Measurements from ENCODE around the gene CA12. TPM values are rescaled to one million over a fixed set of nuclear protein-coding genes. Genes with fewer than 3 reads are reported as not detected.
"Not testable (repeated sequence)": the region's sequence is repeated elsewhere in the genome, so short reads cannot be mapped to it uniquely, and the experiment has no call there.

CA12 gene
- total and polyA plus RNA-seq, 12 donors = under 0.01 to 1.4 (median 0.31) TPM; not detected in 2

- intact Hi-C loops (cut with DNase I) = no loop called here
- WGBS, 4 donors = 48 to 67% (median 63%) methylated on average over 7 of the region's 7 CpGs
- no peaks in the 10 kb centered on the region for H3K36me3 ChIP-seq (replicated peaks in 1 of 2)
Observed at GRCh38 chr15:63324770-63325169, 56.9 kb downstream of the CA12 start.

GRCh38 chr15:63323798-63324563, 57.7 kb downstream of the CA12 start:
- Histone ChIP-seq H3K27ac (no peak overlapping the region), H3K27me3 (no peaks in the 10 kb centered on the region), H3K4me1 (replicated peaks in 1 of 2) (peaks cover 0 to 5% of the 10 kb centered on the region in 2 donors), H3K9me3 (replicated peaks in 1 of 3) (no peaks in the 10 kb centered on the region), H3K36me3 (replicated peaks in 1 of 2) (no peaks in the 10 kb centered on the region), H3K4me3 (no peak overlapping the region)
- TF ChIP-seq CTCF (IDR thresholded peaks at IDR 0.05) = no peak
- TF ChIP-seq POLR2A (IDR thresholded peaks at IDR 0.05) = no peak
- DNase-seq = peak in 4 of 7 donors; percentile 21 to 39 (median 30)
- 65 to 70% (median 67%) methylated on average over 7 to 9 of the region's 9 CpGs for WGBS, 4 donors
- intact Hi-C loops (cut with DNase I) = no loop called here

More at GRCh38 chr15:63324770-63325169, 56.9 kb downstream of the CA12 start:
- no peak overlapping the region for H3K27ac ChIP-seq
- no peaks in the 10 kb centered on the region for H3K27me3 ChIP-seq
- no peak for DNase-seq
- no peaks in the 10 kb centered on the region for H3K9me3 ChIP-seq (replicated peaks in 1 of 3)
- no peak for TF ChIP-seq CTCF (IDR thresholded peaks at IDR 0.05)
- no peak for TF ChIP-seq POLR2A (IDR thresholded peaks at IDR 0.05)
- H3K4me1 ChIP-seq (replicated peaks in 1 of 2) = peaks cover 0 to 5% of the 10 kb centered on the region in 2 donors
- no peak overlapping the region for H3K4me3 ChIP-seq

- intact Hi-C loops (cut with DNase I) = no loop called here
- Histone ChIP-seq H3K27ac (no peak overlapping the region), H3K27me3 (no peaks in the 10 kb centered on the region), H3K4me1 (replicated peaks in 1 of 2) (peaks cover 0 to 5% of the 10 kb centered on the region in 2 donors), H3K4me3 (no peak overlapping the region), H3K36me3 (replicated peaks in 1 of 2) (no peaks in the 10 kb centered on the region), H3K9me3 (replicated peaks in 1 of 3) (no peaks in the 10 kb centered on the region)
- DNase-seq = peak in 6 of 7 donors; percentile 16 to 64 (median 46)
- TF ChIP-seq POLR2A (IDR thresholded peaks at IDR 0.05) = no peak
- TF ChIP-seq CTCF (IDR thresholded peaks at IDR 0.05) = no peak
- 23 to 92% (median 31%) methylated on average over 1 to 4 of the region's 4 CpGs for WGBS, 4 donors
Observed at GRCh38 chr15:63322541-63322940, 59.1 kb downstream of the CA12 start.

- Histone ChIP-seq H3K4me1 (replicated peaks in 1 of 2) (peaks cover 0 to 5% of the 10 kb centered on the region in 2 donors), H3K4me3 (no peak overlapping the region), H3K27me3 (no peaks in the 10 kb centered on the region), H3K27ac (no peak overlapping the region), H3K36me3 (replicated peaks in 1 of 2) (no peaks in the 10 kb centered on the region), H3K9me3 (replicated peaks in 1 of 3) (no peaks in the 10 kb centered on the region)
- 91 to 96% (median 94%) methylated on average over 22 to 29 of the region's 29 CpGs for WGBS, 4 donors
- intact Hi-C loops (cut with DNase I) = no loop called here
- TF ChIP-seq CTCF (IDR thresholded peaks at IDR 0.05) (no peak), POLR2A (IDR thresholded peaks at IDR 0.05) (no peak)
- no peak for DNase-seq
Observed at GRCh38 chr15:63321462-63321861, 60.2 kb downstream of the CA12 start.

- H3K27ac ChIP-seq; DNase-seq; H3K4me1 ChIP-seq (replicated peaks in 1 of 2); H3K27me3 ChIP-seq; intact Hi-C loops (cut with DNase I); H3K9me3 ChIP-seq (replicated peaks in 1 of 3); H3K4me3 ChIP-seq; H3K36me3 ChIP-seq (replicated peaks in 1 of 2): not testable (repeated sequence)
- WGBS, 4 donors = 83 to 96% (median 91%) methylated on average over 2 to 9 of the region's 11 CpGs
Observed at GRCh38 chr15:63320981-63321380, 60.7 kb downstream of the CA12 start.

- 90 to 96% (median 95%) methylated on average over 7 to 10 of the region's 10 CpGs for WGBS, 4 donors
- H3K4me1 ChIP-seq (replicated peaks in 1 of 2); H3K9me3 ChIP-seq (replicated peaks in 1 of 3); DNase-seq; intact Hi-C loops (cut with DNase I); H3K36me3 ChIP-seq (replicated peaks in 1 of 2); H3K27ac ChIP-seq; H3K27me3 ChIP-seq; H3K4me3 ChIP-seq: not testable (repeated sequence)
Observed at GRCh38 chr15:63320446-63320845, 61.2 kb downstream of the CA12 start.
